PC-3 (cell line): Measurements from ENCODE around the gene PLEKHA6.

ENCODE experiments used
- CTCF ChIP-seq: fragments of 300-600 bp; sonication (generic); conservative IDR thresholded peaks from 2 replicates; pipeline ENCODE4 v1.5.1; 2017; ENCODE audit warnings: antibody characterized with exemption, low read depth, mild to moderate bottlenecking, low read length
- EZH2phosphoT487 ChIP-seq: fragments of 300-600 bp; sonication (generic); IDR thresholded peaks from 2 replicates; pipeline ENCODE4 v1.6.1; 2018; ENCODE audit warnings: mild to moderate bottlenecking, antibody characterized with exemption, low read length, borderline replicate concordance

- no peak for TF ChIP-seq EZH2phosphoT487
- no peak for TF ChIP-seq CTCF
Measured at GRCh38 chr1:204293605-204294337, 66.0 kb downstream of the PLEKHA6 start.
